ENCODE results near the gene LRTM2. TPM values are rescaled to one million over a fixed set of nuclear protein-coding genes. Genes with fewer than 3 reads are reported as not detected.

The LRTM2 gene
- total RNA-seq, 1 experiment from 2014 or later, result not detected

DNA sequence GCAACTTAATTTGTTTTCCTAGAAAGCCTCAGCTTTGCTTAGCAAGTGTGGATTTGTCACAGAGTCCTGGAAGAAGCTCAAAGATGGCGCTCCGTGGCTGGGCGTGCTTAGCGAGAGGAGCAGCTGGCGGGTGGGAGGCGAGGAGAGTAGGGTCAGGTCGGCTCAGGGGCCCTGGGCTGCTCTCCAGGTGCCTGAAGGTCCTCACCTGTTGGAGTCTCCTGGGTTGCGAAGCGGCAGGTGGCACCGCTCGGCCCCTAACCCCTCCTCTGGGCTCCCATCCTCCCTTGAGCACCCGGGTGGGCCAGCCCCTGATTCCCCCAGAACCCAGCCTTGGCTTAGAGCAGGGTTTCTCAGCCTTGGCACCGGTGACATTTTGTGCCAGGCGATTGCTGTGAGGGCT, 25.1 kb downstream of the LRTM2 start:
- intact Hi-C loops (cut with micrococcal nuclease; ENCODE audit: unreplicated experiment), result no loop called here
- Histone ChIP-seq H3K36me3 (ENCODE audit: control insufficient read depth, insufficient read depth, low read length) (no peaks in the 10 kb centered on the region), H3K9me3 (ENCODE audit: control insufficient read depth, insufficient read depth, low read depth, low read length) (no peaks in the 10 kb centered on the region), H3K4me1 (ENCODE audit: control insufficient read depth, insufficient read depth, low read length) (no peaks in the 10 kb centered on the region), H3K27ac (ENCODE audit: low read length) (no peak overlapping the region), H3K4me3 (ENCODE audit: low read depth in 2 of 2, low read length in 2 of 2) (no peak overlapping the region), H3K27me3 (ENCODE audit: control insufficient read depth, insufficient read depth, low read length) (no peaks in the 10 kb centered on the region)
- POLR2A ChIA-PET, result no interaction called here
- no peak for ATAC-seq
- in situ Hi-C loops (cut with HindIII; ENCODE audit: low pct_unique_long_range_greater_than_20kb, low sequenced_read_pairs), result no loop called here
- CTCF ChIA-PET, result no interaction called here
- TF ChIP-seq SIN3A (IDR thresholded peaks at IDR 0.05; ENCODE audit: borderline replicate concordance, insufficient read depth, low read depth, low read length), result no peak
- BruUV-seq (replicated peaks), result no TSS peak
- DNase-seq (ENCODE audit: low read depth, low spot score), result no peak

DNA sequence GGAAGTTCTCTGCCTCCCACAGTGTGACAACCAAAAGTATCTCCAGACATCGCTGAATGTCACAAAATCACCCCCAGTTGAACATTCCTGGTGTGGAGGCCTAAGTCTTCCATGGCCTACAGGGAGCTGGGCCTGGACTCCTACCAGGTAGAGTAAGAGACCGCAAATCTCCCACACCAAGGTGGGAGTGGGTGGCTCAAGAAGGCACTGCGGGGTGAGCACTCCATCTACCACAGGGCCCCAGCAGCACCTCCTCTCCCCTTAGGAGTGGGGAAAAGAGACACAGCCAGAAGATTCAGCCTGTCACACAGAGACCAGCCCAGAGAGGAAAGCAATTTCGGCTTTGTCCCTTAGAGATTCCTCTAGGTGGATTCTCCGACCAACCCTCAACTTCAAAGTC, 25.5 kb downstream of the LRTM2 start:
- no peak overlapping the region for H3K4me3 ChIP-seq (ENCODE audit: low read depth in 2 of 2, low read length in 2 of 2)
- H3K27ac ChIP-seq (ENCODE audit: low read length), result no peak overlapping the region
- no TSS peak for BruUV-seq (replicated peaks)
- intact Hi-C loops (cut with micrococcal nuclease; ENCODE audit: unreplicated experiment), result no loop called here
- no peaks in the 10 kb centered on the region for H3K4me1 ChIP-seq (ENCODE audit: control insufficient read depth, insufficient read depth, low read length)
- no peak for TF ChIP-seq TCF7L2 (IDR thresholded peaks at IDR 0.05; ENCODE audit: low read depth, low read length)
- DNase-seq (ENCODE audit: low read depth, low spot score) (no peak), ATAC-seq (no peak; the same call in 1 of the 2 replicates)
- H3K36me3 ChIP-seq (ENCODE audit: control insufficient read depth, insufficient read depth, low read length), result no peaks in the 10 kb centered on the region
- POLR2A ChIA-PET, result no interaction called here
- in situ Hi-C loops (cut with HindIII; ENCODE audit: low pct_unique_long_range_greater_than_20kb, low sequenced_read_pairs), result no loop called here
- no peaks in the 10 kb centered on the region for H3K9me3 ChIP-seq (ENCODE audit: control insufficient read depth, insufficient read depth, low read depth, low read length)
- CTCF ChIA-PET, result no interaction called here
- H3K27me3 ChIP-seq (ENCODE audit: control insufficient read depth, insufficient read depth, low read length), result no peaks in the 10 kb centered on the region

DNA sequence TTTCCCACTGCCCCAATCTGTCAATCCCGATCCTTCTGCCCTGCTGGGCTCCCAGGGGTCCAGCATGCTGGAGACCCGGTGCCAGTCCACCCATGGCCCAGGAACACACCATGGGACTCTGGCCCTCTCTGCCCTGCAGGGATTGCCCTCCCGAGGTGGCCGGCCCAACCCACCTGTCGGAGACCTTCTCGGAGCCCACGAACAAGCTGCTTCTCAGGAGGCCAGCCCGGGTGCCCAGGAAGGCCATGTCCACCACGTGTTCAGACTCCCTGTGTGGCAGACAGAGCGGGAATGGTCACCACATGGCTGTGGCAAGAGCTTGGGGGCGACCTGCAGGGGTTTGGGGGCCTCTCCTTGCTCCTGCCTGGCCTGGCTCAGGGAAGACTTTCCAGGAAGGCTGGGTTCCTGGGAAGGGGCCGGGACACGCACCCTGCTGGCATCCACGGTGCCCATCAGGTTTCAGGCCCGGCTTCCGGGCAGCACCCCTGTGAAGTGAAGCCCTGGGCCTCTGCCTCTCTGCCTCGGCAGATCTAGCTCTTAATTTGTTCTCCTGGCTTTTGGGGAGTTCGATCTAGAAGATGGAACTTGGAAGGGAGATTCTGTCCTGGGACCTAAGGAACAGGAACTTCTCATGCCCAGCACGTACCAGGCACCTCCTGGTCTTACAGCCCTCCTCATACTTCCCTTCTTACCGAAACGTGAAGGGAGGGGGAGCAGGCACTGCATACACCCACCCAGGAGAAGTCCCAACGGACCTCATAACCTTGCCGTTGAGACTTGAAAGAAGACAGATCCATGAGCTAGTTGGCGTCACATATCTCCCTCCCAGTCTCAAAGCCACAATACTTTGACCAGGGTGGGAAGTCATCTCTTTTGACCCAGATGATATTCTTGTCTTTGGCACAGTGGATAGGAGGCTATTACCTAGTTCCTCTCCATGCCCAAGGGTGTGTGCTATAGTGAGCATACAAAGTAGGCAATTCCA, 26.3 kb downstream of the LRTM2 start:
- H3K9me3 ChIP-seq (ENCODE audit: control insufficient read depth, insufficient read depth, low read depth, low read length), result no peaks in the 10 kb centered on the region
- no peak for ATAC-seq
- DNase-seq (ENCODE audit: low read depth, low spot score), result no peak
- CTCF ChIA-PET, result no interaction called here
- no peaks in the 10 kb centered on the region for H3K27me3 ChIP-seq (ENCODE audit: control insufficient read depth, insufficient read depth, low read length)
- H3K36me3 ChIP-seq (ENCODE audit: control insufficient read depth, insufficient read depth, low read length), result no peaks in the 10 kb centered on the region
- no peak overlapping the region for H3K27ac ChIP-seq (ENCODE audit: low read length)
- in situ Hi-C loops (cut with HindIII; ENCODE audit: low pct_unique_long_range_greater_than_20kb, low sequenced_read_pairs), result no loop called here
- POLR2A ChIA-PET, result no interaction called here
- TF ChIP-seq, protein P1, sequence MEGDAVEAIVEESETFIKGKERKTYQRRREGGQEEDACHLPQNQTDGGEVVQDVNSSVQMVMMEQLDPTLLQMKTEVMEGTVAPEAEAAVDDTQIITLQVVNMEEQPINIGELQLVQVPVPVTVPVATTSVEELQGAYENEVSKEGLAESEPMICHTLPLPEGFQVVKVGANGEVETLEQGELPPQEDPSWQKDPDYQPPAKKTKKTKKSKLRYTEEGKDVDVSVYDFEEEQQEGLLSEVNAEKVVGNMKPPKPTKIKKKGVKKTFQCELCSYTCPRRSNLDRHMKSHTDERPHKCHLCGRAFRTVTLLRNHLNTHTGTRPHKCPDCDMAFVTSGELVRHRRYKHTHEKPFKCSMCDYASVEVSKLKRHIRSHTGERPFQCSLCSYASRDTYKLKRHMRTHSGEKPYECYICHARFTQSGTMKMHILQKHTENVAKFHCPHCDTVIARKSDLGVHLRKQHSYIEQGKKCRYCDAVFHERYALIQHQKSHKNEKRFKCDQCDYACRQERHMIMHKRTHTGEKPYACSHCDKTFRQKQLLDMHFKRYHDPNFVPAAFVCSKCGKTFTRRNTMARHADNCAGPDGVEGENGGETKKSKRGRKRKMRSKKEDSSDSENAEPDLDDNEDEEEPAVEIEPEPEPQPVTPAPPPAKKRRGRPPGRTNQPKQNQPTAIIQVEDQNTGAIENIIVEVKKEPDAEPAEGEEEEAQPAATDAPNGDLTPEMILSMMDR (IDR thresholded peaks at IDR 0.05), result no peak
- TF ChIP-seq TCF7L2 (IDR thresholded peaks at IDR 0.05; ENCODE audit: low read depth, low read length) (no peak), POLR2AphosphoS5 (IDR thresholded peaks at IDR 0.05; ENCODE audit: low read depth, low read length) (no peak), SIN3A (IDR thresholded peaks at IDR 0.05; ENCODE audit: borderline replicate concordance, insufficient read depth, low read depth, low read length) (no peak)
- TF ChIP-seq, protein P2, sequence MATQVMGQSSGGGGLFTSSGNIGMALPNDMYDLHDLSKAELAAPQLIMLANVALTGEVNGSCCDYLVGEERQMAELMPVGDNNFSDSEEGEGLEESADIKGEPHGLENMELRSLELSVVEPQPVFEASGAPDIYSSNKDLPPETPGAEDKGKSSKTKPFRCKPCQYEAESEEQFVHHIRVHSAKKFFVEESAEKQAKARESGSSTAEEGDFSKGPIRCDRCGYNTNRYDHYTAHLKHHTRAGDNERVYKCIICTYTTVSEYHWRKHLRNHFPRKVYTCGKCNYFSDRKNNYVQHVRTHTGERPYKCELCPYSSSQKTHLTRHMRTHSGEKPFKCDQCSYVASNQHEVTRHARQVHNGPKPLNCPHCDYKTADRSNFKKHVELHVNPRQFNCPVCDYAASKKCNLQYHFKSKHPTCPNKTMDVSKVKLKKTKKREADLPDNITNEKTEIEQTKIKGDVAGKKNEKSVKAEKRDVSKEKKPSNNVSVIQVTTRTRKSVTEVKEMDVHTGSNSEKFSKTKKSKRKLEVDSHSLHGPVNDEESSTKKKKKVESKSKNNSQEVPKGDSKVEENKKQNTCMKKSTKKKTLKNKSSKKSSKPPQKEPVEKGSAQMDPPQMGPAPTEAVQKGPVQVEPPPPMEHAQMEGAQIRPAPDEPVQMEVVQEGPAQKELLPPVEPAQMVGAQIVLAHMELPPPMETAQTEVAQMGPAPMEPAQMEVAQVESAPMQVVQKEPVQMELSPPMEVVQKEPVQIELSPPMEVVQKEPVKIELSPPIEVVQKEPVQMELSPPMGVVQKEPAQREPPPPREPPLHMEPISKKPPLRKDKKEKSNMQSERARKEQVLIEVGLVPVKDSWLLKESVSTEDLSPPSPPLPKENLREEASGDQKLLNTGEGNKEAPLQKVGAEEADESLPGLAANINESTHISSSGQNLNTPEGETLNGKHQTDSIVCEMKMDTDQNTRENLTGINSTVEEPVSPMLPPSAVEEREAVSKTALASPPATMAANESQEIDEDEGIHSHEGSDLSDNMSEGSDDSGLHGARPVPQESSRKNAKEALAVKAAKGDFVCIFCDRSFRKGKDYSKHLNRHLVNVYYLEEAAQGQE (IDR thresholded peaks at IDR 0.05; ENCODE audit: insufficient read depth in 1 of 2, low read depth in 2 of 2, low read length in 1 of 2), result no peak
- no peaks in the 10 kb centered on the region for H3K4me1 ChIP-seq (ENCODE audit: control insufficient read depth, insufficient read depth, low read length)
- BruUV-seq (replicated peaks), result no TSS peak
- no peak overlapping the region for H3K4me3 ChIP-seq (ENCODE audit: low read depth in 2 of 2, low read length in 2 of 2)
- intact Hi-C loops (cut with micrococcal nuclease; ENCODE audit: unreplicated experiment), result no loop called here
